ENCODE measurements around the gene METTL21A.

The METTL21A gene

GRCh38 chr2:207624185-207625013, 795 bp downstream of the METTL21A start:
- peak; percentile 37 to 50 for DNase-seq (ENCODE audit: low read depth in 2 of 2)

GRCh38 chr2:207621501-207622039, 3.6 kb downstream of the METTL21A start:
- DNase-seq (ENCODE audit: low read depth in 2 of 2): no peak

- no peak for DNase-seq (ENCODE audit: low read depth in 2 of 2)
Observed at GRCh38 chr2:207619764-207620203, 5.4 kb downstream of the METTL21A start.

- no peak for DNase-seq (ENCODE audit: low read depth in 2 of 2)
Observed at GRCh38 chr2:207617011-207617671, 8.1 kb downstream of the METTL21A start.

GRCh38 chr2:207616185-207616584, 9.0 kb downstream of the METTL21A start:
- no peak for DNase-seq (ENCODE audit: low read depth in 2 of 2)

GRCh38 chr2:207614824-207615223, 10.4 kb downstream of the METTL21A start:
- no peak for DNase-seq (ENCODE audit: low read depth in 2 of 2)

- DNase-seq (ENCODE audit: low read depth in 2 of 2): no peak
Observed at GRCh38 chr2:207612714-207613113, 12.5 kb downstream of the METTL21A start.

GRCh38 chr2:207606829-207607228, 18.4 kb downstream of the METTL21A start:
- no peak for DNase-seq (ENCODE audit: low read depth in 2 of 2)

- DNase-seq (ENCODE audit: low read depth in 2 of 2): no peak
Observed at GRCh38 chr2:207606399-207606798, 18.8 kb downstream of the METTL21A start.

- no peak for DNase-seq (ENCODE audit: low read depth in 2 of 2)
Observed at GRCh38 chr2:207603486-207603885, 21.7 kb downstream of the METTL21A start.

- DNase-seq (ENCODE audit: low read depth in 2 of 2): no peak
Observed at GRCh38 chr2:207601774-207602173, 23.4 kb downstream of the METTL21A start.

- DNase-seq (ENCODE audit: low read depth in 2 of 2): no peak
Observed at GRCh38 chr2:207600231-207600630, 25.0 kb downstream of the METTL21A start.

GRCh38 chr2:207599636-207600035, 25.6 kb downstream of the METTL21A start:
- DNase-seq (ENCODE audit: low read depth in 2 of 2): no peak

- DNase-seq (ENCODE audit: low read depth in 2 of 2): no peak
Observed at GRCh38 chr2:207594731-207595130, 30.5 kb downstream of the METTL21A start.

GRCh38 chr2:207594264-207594663, 30.9 kb downstream of the METTL21A start:
- DNase-seq (ENCODE audit: low read depth in 2 of 2): no peak

GRCh38 chr2:207593277-207593676, 31.9 kb downstream of the METTL21A start:
- no peak for DNase-seq (ENCODE audit: low read depth in 2 of 2)

- DNase-seq (ENCODE audit: low read depth in 2 of 2): no peak
Observed at GRCh38 chr2:207589143-207589542, 36.1 kb downstream of the METTL21A start.

GRCh38 chr2:207587305-207587704, 37.9 kb downstream of the METTL21A start:
- no peak for DNase-seq (ENCODE audit: low read depth in 2 of 2)

- DNase-seq (ENCODE audit: low read depth in 2 of 2): no peak
Observed at GRCh38 chr2:207584952-207585351, 40.2 kb downstream of the METTL21A start.

GRCh38 chr2:207571370-207571769, 53.8 kb downstream of the METTL21A start:
- DNase-seq (ENCODE audit: low read depth in 2 of 2): no peak

- no peak for DNase-seq (ENCODE audit: low read depth in 2 of 2)
Observed at GRCh38 chr2:207567671-207568070, 57.5 kb downstream of the METTL21A start.

- DNase-seq (ENCODE audit: low read depth in 2 of 2): no peak
Observed at GRCh38 chr2:207565736-207566500, 59.3 kb downstream of the METTL21A start.
